Cardiac fibroblast (primary cell): ENCODE measurements around the gene CDH13.

Experiments
- DNase-seq, 2 donors: peaks; one replicate each; pipeline versions ENCODE4 v3.0.0 to v3.0.0-alpha.2; 2010; ENCODE audit warnings: low read depth in 2 of 2
- H3K4me3 ChIP-seq, 2 donors: replicated peaks in 1 of 2; 1 replicate in 1 of 2; 2 replicates in 1 of 2; pipeline ENCODE4 v1.5.1; 2011; ENCODE audit warnings: low read depth in 2 of 2, low read length in 2 of 2, mild to moderate bottlenecking in 2 of 2, moderate library complexity in 1 of 2
- CTCF ChIP-seq: IDR thresholded peaks from one replicate; pipeline ENCODE4 v1.5.1; 2011; ENCODE audit warnings: low read depth, mild to moderate bottlenecking, low read length, inconsistent platforms

Gene CDH13

GRCh38 chr16:83059237-83059636 is 432.5 kb downstream of the CDH13 start:
- H3K4me3 ChIP-seq: no peak overlapping the region
- TF ChIP-seq CTCF: no peak
- no peak for DNase-seq

- DNase-seq: peak in 1 of 2 donors; percentile 11
- H3K4me3 ChIP-seq: no peak overlapping the region
- TF ChIP-seq CTCF: no peak
These were observed 439.2 kb downstream of the CDH13 start for GRCh38 chr16:83066011-83066410.

GRCh38 chr16:83066881-83067280 is 440.1 kb downstream of the CDH13 start:
- TF ChIP-seq CTCF: no peak
- no peak for DNase-seq
- no peak overlapping the region for H3K4me3 ChIP-seq

- TF ChIP-seq CTCF: peak; percentile 15
- peak; percentile 68 to 80 for DNase-seq
- H3K4me3 ChIP-seq: no peak overlapping the region
These were observed 441.9 kb downstream of the CDH13 start for GRCh38 chr16:83068686-83069085.

- TF ChIP-seq CTCF: no peak
- peak in 1 of 2 donors; percentile 27 for DNase-seq
These were observed 443.8 kb downstream of the CDH13 start for GRCh38 chr16:83070416-83071209.

GRCh38 chr16:83075956-83076355 is 449.2 kb downstream of the CDH13 start:
- TF ChIP-seq CTCF: no peak
- H3K4me3 ChIP-seq: no peak overlapping the region
- no peak for DNase-seq

More at GRCh38 chr16:83070416-83071209, 443.8 kb downstream of the CDH13 start:
- no peak overlapping the region for H3K4me3 ChIP-seq
